Hepatocyte (in vitro differentiated cells): ENCODE data around the gene ZGLP1.

Experiments
- EZH2 ChIP-seq: fragments of 200-600 bp; sonication (generic); IDR thresholded peaks from 2 replicates; pipeline ENCODE4 v1.6.1; 2016; ENCODE audit warnings: antibody characterized with exemption, mild to moderate bottlenecking, borderline replicate concordance
- TF ChIP-seq, protein P1 (sequence below): fragments of 200-600 bp; sonication (generic); IDR thresholded peaks from 2 replicates; pipeline ENCODE4 v1.5.1; 2016; ENCODE audit warnings: antibody characterized with exemption, mild to moderate bottlenecking; ENCODE audit not compliant: poor library complexity

DNA sequence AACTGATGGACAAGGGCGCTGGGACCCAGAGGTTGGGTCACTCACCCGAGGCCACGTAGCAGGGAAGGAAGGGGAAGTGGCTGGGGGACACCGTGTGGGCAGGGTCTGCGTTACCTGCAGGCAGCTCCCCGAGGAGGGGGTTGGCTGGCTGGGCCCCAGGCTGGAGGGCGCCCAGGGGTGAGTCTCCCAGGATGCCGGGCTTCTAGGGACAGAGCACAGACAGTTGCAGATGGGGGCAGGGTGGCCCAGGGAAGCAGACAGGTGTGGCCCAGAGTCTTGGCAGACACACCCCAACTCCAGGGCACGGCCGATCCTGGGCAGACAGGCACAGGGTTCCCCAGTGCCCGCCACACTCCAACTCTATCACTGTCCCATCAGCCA, 11.8 kb upstream of the ZGLP1 start:
- TF ChIP-seq EZH2: no peak
- TF ChIP-seq, protein P1, sequence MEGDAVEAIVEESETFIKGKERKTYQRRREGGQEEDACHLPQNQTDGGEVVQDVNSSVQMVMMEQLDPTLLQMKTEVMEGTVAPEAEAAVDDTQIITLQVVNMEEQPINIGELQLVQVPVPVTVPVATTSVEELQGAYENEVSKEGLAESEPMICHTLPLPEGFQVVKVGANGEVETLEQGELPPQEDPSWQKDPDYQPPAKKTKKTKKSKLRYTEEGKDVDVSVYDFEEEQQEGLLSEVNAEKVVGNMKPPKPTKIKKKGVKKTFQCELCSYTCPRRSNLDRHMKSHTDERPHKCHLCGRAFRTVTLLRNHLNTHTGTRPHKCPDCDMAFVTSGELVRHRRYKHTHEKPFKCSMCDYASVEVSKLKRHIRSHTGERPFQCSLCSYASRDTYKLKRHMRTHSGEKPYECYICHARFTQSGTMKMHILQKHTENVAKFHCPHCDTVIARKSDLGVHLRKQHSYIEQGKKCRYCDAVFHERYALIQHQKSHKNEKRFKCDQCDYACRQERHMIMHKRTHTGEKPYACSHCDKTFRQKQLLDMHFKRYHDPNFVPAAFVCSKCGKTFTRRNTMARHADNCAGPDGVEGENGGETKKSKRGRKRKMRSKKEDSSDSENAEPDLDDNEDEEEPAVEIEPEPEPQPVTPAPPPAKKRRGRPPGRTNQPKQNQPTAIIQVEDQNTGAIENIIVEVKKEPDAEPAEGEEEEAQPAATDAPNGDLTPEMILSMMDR: no peak
